H1 (cell line): ENCODE measurements around the gene PRRX2. TPM values are rescaled to one million over a fixed set of nuclear protein-coding genes. Genes with fewer than 3 reads are reported as not detected.

Source experiments
- CTCF ChIA-PET: fragments of 300-600 bp; sonication (Branson Sonifier 250); formaldehyde crosslinking; loops from one replicate; lab custom pipeline; 2021; ENCODE audit not compliant: partially characterized antibody; lab: Charles Lee
- POLR2A ChIA-PET: fragments of 300-600 bp; sonication (Branson Sonifier 250); formaldehyde crosslinking; loops from one replicate; lab custom pipeline; 2021; ENCODE audit warnings: inconsistent platforms; ENCODE audit not compliant: partially characterized antibody; lab: Charles Lee
- DNase-seq, 2 experiments: peaks; one replicate each; pipeline versions ENCODE4 v3.0.0 to v3.0.0-alpha.2; 2010 to 2022; ENCODE audit warnings: low spot score in 2 of 2, low read depth in 1 of 2, mixed read lengths in 1 of 2
- FAIRE-seq: peaks from 2 replicates; lab custom pipeline; 2011; peaks lifted over from hg19 to GRCh38; lab: Jason Lieb, UNC
- H2AFZ ChIP-seq: 2 replicates; pipeline ENCODE4 v1.8.1; 2012; ENCODE audit warnings: low read length, inconsistent platforms
- H2AK5ac ChIP-seq: 2 replicates; pipeline ENCODE4 v1.6.1; 2013; ENCODE audit warnings: low read depth, low read length
- H2BK120ac ChIP-seq: replicated peaks from 2 replicates; pipeline ENCODE3; 2013; ENCODE audit warnings: low read depth, low read length, inconsistent platforms
- H2BK12ac ChIP-seq: 2 replicates; pipeline ENCODE4 v1.6.1; 2013; ENCODE audit warnings: low read depth, low read length
- H2BK15ac ChIP-seq: 2 replicates; pipeline ENCODE4 v1.6.1; 2013; ENCODE audit warnings: low read length
- H2BK20ac ChIP-seq: 2 replicates; pipeline ENCODE4 v1.6.1; 2013; ENCODE audit warnings: low read length
- H2BK5ac ChIP-seq: 2 replicates; pipeline ENCODE4 v1.6.1; 2013; ENCODE audit warnings: low read depth, low read length
- H3K14ac ChIP-seq: 2 replicates; pipeline ENCODE4 v1.6.1; 2013; ENCODE audit warnings: inconsistent platforms; ENCODE audit not compliant: insufficient read length
- H3K18ac ChIP-seq: 2 replicates; pipeline ENCODE4 v1.6.1; 2013; ENCODE audit warnings: low read length; ENCODE audit errors: extremely low read depth
- H3K23ac ChIP-seq: 2 replicates; pipeline ENCODE4 v1.6.1; 2013; ENCODE audit warnings: inconsistent platforms; ENCODE audit not compliant: insufficient read length
- H3K23me2 ChIP-seq: 2 replicates; pipeline ENCODE4 v1.6.1; 2013; ENCODE audit warnings: low read depth, low read length
- H3K27ac ChIP-seq: 2 replicates; pipeline ENCODE4 v1.6.1; 2011; ENCODE audit warnings: low read depth, low read length, inconsistent platforms
- H3K27me3 ChIP-seq, 4 experiments: replicated peaks in 1 of 4; 1 replicate in 1 of 4; 2 replicates in 3 of 4; pipeline versions ENCODE4 v1.6.1 to v1.8.1; 2011 to 2013; ENCODE audit warnings: low read length in 3 of 4, mild to moderate bottlenecking in 3 of 4, inconsistent platforms in 2 of 4, mixed read lengths in 2 of 4, moderate library complexity in 1 of 4; ENCODE audit not compliant: control insufficient read depth in 3 of 4, insufficient read depth in 3 of 4; ENCODE audit errors: extremely low read depth in 1 of 4
- H3K36me3 ChIP-seq, 4 experiments: 2 replicates each; pipeline versions ENCODE4 v1.6.1 to v1.8.1; 2011 to 2013; ENCODE audit warnings: mild to moderate bottlenecking in 4 of 4, low read length in 3 of 4, moderate library complexity in 2 of 4, control low read depth in 1 of 4, inconsistent platforms in 1 of 4; ENCODE audit not compliant: insufficient read depth in 4 of 4, control insufficient read depth in 2 of 4
- H3K4ac ChIP-seq: replicated peaks from 2 replicates; pipeline ENCODE3; 2013; ENCODE audit warnings: low read length, low read depth, mixed read lengths, inconsistent platforms; ENCODE audit not compliant: insufficient read length
- H3K4me1 ChIP-seq, 4 experiments: replicated peaks in 1 of 4; 1 replicate in 1 of 4; 2 replicates in 3 of 4; pipeline versions ENCODE4 v1.6.1 to v1.8.1; 2011 to 2013; ENCODE audit warnings: low read length in 3 of 4, inconsistent platforms in 2 of 4, mixed read lengths in 1 of 4; ENCODE audit not compliant: insufficient read depth in 4 of 4, control insufficient read depth in 3 of 4
- H3K4me2 ChIP-seq, 2 experiments: 2 replicates each; pipeline versions ENCODE4 v1.6.1 to v1.8.1; 2011 to 2013; ENCODE audit warnings: low read depth in 2 of 2, low read length in 2 of 2, control low read depth in 1 of 2, inconsistent platforms in 1 of 2, mild to moderate bottlenecking in 1 of 2; ENCODE audit not compliant: insufficient read depth in 1 of 2
- H3K4me3 ChIP-seq, 4 experiments: fragments of 200-600, 300-600 bp in 1 of 4; sonication (generic), shearing (Covaris generic), sonication (Bioruptor Twin) in 1 of 4; 2 replicates each; pipeline versions ENCODE4 v1.5.1 to v1.8.1; 2011 to 2016; ENCODE audit warnings: low read length in 4 of 4, low read depth in 3 of 4, control low read depth in 2 of 4, inconsistent platforms in 2 of 4, mild to moderate bottlenecking in 2 of 4, mixed read lengths in 1 of 4, moderate library complexity in 1 of 4; ENCODE audit not compliant: insufficient read depth in 2 of 4; ENCODE audit errors: extremely low read depth in 1 of 4
- H3K56ac ChIP-seq: replicated peaks from 2 replicates; pipeline ENCODE3; 2013; ENCODE audit warnings: low read depth, mild to moderate bottlenecking, mixed read lengths, low read length, inconsistent platforms; ENCODE audit not compliant: insufficient read length
- H3K79me1 ChIP-seq: 2 replicates; pipeline ENCODE4 v1.6.1; 2013; ENCODE audit warnings: low read depth, low read length, control low read depth
- H3K79me2 ChIP-seq, 2 experiments: 2 replicates each; pipeline versions ENCODE4 v1.6.1 to v1.8.1; 2012 to 2013; ENCODE audit warnings: low read length in 2 of 2, mild to moderate bottlenecking in 2 of 2, inconsistent platforms in 1 of 2; ENCODE audit not compliant: insufficient read depth in 2 of 2, control insufficient read depth in 1 of 2
- H3K9ac ChIP-seq, 4 experiments: replicated peaks in 1 of 4; 1 replicate in 1 of 4; 2 replicates in 3 of 4; pipeline versions ENCODE4 v1.6.1 to v1.8.1; 2011 to 2013; ENCODE audit warnings: low read depth in 3 of 4, low read length in 3 of 4, control low read depth in 2 of 4, mild to moderate bottlenecking in 2 of 4, moderate library complexity in 2 of 4, inconsistent platforms in 1 of 4; ENCODE audit errors: extremely low read depth in 1 of 4
- H3K9me3 ChIP-seq, 2 experiments: 2 replicates each; pipeline versions ENCODE4 v1.6.1 to v1.8.1; 2012 to 2013; ENCODE audit warnings: mild to moderate bottlenecking in 2 of 2, moderate library complexity in 2 of 2, control low read depth in 1 of 2, inconsistent platforms in 1 of 2, low read depth in 1 of 2, low read length in 1 of 2, mixed read lengths in 1 of 2; ENCODE audit not compliant: insufficient read depth in 2 of 2
- H4K20me1 ChIP-seq, 2 experiments: replicated peaks in 1 of 2; 2 replicates each; pipeline versions ENCODE3 to v1.8.1; 2011 to 2013; ENCODE audit warnings: inconsistent platforms in 2 of 2, low read length in 2 of 2, mild to moderate bottlenecking in 1 of 2; ENCODE audit not compliant: insufficient read depth in 2 of 2, control insufficient read depth in 1 of 2
- H4K5ac ChIP-seq: 2 replicates; pipeline ENCODE4 v1.6.1; 2013; ENCODE audit warnings: low read length, low read depth, mixed read lengths, inconsistent platforms; ENCODE audit not compliant: insufficient read length
- H4K8ac ChIP-seq: 2 replicates; pipeline ENCODE4 v1.8.0; 2013; ENCODE audit warnings: mild to moderate bottlenecking, moderate library complexity, low read length, inconsistent platforms; ENCODE audit not compliant: insufficient read depth; ENCODE audit errors: extremely low read depth
- H4K91ac ChIP-seq: replicated peaks from 2 replicates; pipeline ENCODE3; 2013; ENCODE audit warnings: low read length, mixed read lengths, inconsistent platforms; ENCODE audit not compliant: insufficient read length
- ASH2L ChIP-seq: fragments of 200-600, 300-600 bp; sonication (generic); IDR thresholded peaks from one replicate; pipeline ENCODE4 v1.7.1; 2017; ENCODE audit warnings: low read length
- BACH1 ChIP-seq: IDR thresholded peaks from 2 replicates; pipeline ENCODE4 v1.6.1; 2012; ENCODE audit warnings: low read length, improper control_type of control experiment
- E2F6 ChIP-seq: IDR thresholded peaks from 2 replicates; pipeline ENCODE4 v1.6.1; 2012; ENCODE audit warnings: inconsistent platforms
- EGR1 ChIP-seq: IDR thresholded peaks from 2 replicates; pipeline ENCODE4 v1.6.1; 2011; ENCODE audit warnings: low read depth, low read length, borderline replicate concordance
- KDM1A ChIP-seq: fragments of 200-600, 300-600 bp; sonication (generic); IDR thresholded peaks from 2 replicates; pipeline ENCODE4 v1.7.1; 2016; ENCODE audit warnings: mild to moderate bottlenecking, low read length, borderline replicate concordance
- NRF1 ChIP-seq: IDR thresholded peaks from 2 replicates; pipeline ENCODE4 v1.6.1; 2011; ENCODE audit warnings: mild to moderate bottlenecking, low read depth, low read length, improper control_type of control experiment
- PHF8 ChIP-seq: fragments of 200-600 bp; sonication (generic); conservative IDR thresholded peaks from 2 replicates; pipeline ENCODE4 v1.7.1; 2012; ENCODE audit warnings: low read depth, mild to moderate bottlenecking, inconsistent platforms, low read length, moderate library complexity
- POLR2AphosphoS5 ChIP-seq: IDR thresholded peaks from 2 replicates; pipeline ENCODE4 v1.6.1; 2011; ENCODE audit warnings: low read depth, low read length
- RAD21 ChIP-seq, 2 experiments: IDR thresholded peaks in 1 of 2; conservative IDR thresholded peaks in 1 of 2; 2 replicates each; pipeline ENCODE4 v1.6.1; 2011; ENCODE audit warnings: low read depth in 2 of 2, low read length in 2 of 2, improper control_type of control experiment in 1 of 2, inconsistent platforms in 1 of 2, mild to moderate bottlenecking in 1 of 2, moderate library complexity in 1 of 2
- SIX5 ChIP-seq: IDR thresholded peaks from 2 replicates; pipeline ENCODE4 v1.6.1; 2011; ENCODE audit warnings: mild to moderate bottlenecking, low read depth, low read length
- SP1 ChIP-seq: IDR thresholded peaks from 2 replicates; pipeline ENCODE4 v1.6.1; 2011; ENCODE audit warnings: low read depth, low read length
- SRF ChIP-seq: IDR thresholded peaks from 2 replicates; pipeline ENCODE4 v1.6.1; 2011; ENCODE audit warnings: mild to moderate bottlenecking, low read depth, low read length, moderate library complexity
- TBP ChIP-seq: IDR thresholded peaks from 2 replicates; pipeline ENCODE4 v1.6.1; 2011; ENCODE audit warnings: low read depth, low read length, improper control_type of control experiment
- WGBS, 2 experiments: shearing (Covaris generic) in 1 of 2; methylation state at CpG; one replicate each; pipeline versions ENCODE4 v1.1.6 to v1.1.7; 2013 to 2015; ENCODE audit warnings: low lambda C conversion rate in 2 of 2, mixed read lengths in 2 of 2, inconsistent platforms in 1 of 2, low coverage in 1 of 2, missing lambda C conversion rate in 1 of 2; ENCODE audit not compliant: insufficient replicate concordance in 2 of 2, insufficient coverage in 1 of 2, insufficient read length in 1 of 2; ENCODE audit errors: extremely low coverage in 1 of 2, missing lambda C conversion rate in 1 of 2; 5-methylcytosine and 5-hydroxymethylcytosine counted together
- polyA plus RNA-seq, 7 experiments: library from polyadenylated mRNA; depleted of rRNA in 3 of 7; stranded (reverse) in 5 of 7; unstranded in 2 of 7; fragments of >200 nt in 5 of 7; fragments of 200-250 nt in 2 of 7; gene quantifications; 1 replicate in 5 of 7; 2 replicates in 1 of 7; 4 replicates in 1 of 7; pipeline versions ENCODE4 v1.2.1 to v1.2.3, GENCODE V29; 2011 to 2013; ENCODE audit warnings: missing spikeins in 2 of 7, mixed read lengths in 2 of 7
- total RNA-seq: library from RNA; stranded (reverse); fragmentation: NEBNext Ultra II Directional; extraction: Animal tissue kit (Norgen Biotek cat#: 25700); gene quantifications from 2 replicates; pipeline ENCODE4 v1.2.1, GENCODE V29; 2021

The PRRX2 gene
- total and polyA plus RNA-seq, 2 of the 8 experiments (the other 6 are each of a cell fraction or from before 2014, with no cell fraction given) = 5.8 to 9.2 TPM

- no peaks in the 10 kb centered on the region for H3K4me1 ChIP-seq
- no peak overlapping the region for H2BK5ac ChIP-seq
- no peaks in the 10 kb centered on the region for H4K20me1 ChIP-seq
- CTCF ChIA-PET = interaction anchor here (1.1 to 3.3 kb wide), 7 partner anchors 10 to 133 kb away, joined by 4 to 14 read pairs (median 5); no protein-coding TSS in a partner anchor
- no peak overlapping the region for H4K5ac ChIP-seq
- no peak overlapping the region for H2AK5ac ChIP-seq
- no peak overlapping the region for H2AFZ ChIP-seq
- DNase-seq (no peak), FAIRE-seq (no peak)
- no peak overlapping the region for H2BK120ac ChIP-seq
- H3K23me2 ChIP-seq = no peaks in the 10 kb centered on the region
- no peak overlapping the region for H2BK12ac ChIP-seq
- H3K9me3 ChIP-seq = no peaks in the 10 kb centered on the region
- no peak overlapping the region for H4K8ac ChIP-seq
- no peak overlapping the region for H2BK20ac ChIP-seq
- H3K18ac ChIP-seq = no peak overlapping the region
- H3K27me3 ChIP-seq = no peaks in the 10 kb centered on the region; a peak in 1 of 7 replicates
- H3K14ac ChIP-seq = no peak overlapping the region
- no peaks in the 10 kb centered on the region for H3K79me2 ChIP-seq
- no peak overlapping the region for H4K91ac ChIP-seq
- no peak overlapping the region for H3K4ac ChIP-seq
- H3K9ac ChIP-seq = no peak overlapping the region
- H3K4me2 ChIP-seq = no peak overlapping the region
- H3K4me3 ChIP-seq = no peak overlapping the region
- POLR2A ChIA-PET = interaction anchor here (1.4 kb wide), 1 partner anchor 13 kb away, joined by 3 read pairs; no protein-coding TSS in a partner anchor
- no peaks in the 10 kb centered on the region for H3K79me1 ChIP-seq
- no peak overlapping the region for H3K23ac ChIP-seq
- no peak overlapping the region for H2BK15ac ChIP-seq
- no peak overlapping the region for H3K27ac ChIP-seq
- H3K56ac ChIP-seq = no peak overlapping the region
- no peaks in the 10 kb centered on the region for H3K36me3 ChIP-seq
- 89% methylated on average over 12 of the region's 12 CpGs; no CpG with 5 or more reads in 1 of the 2 experiments for WGBS, 2 experiments
- no peak for TF ChIP-seq RAD21 (IDR thresholded peaks at IDR 0.05 in 1 of 2, conservative IDR thresholded peaks at IDR 0.05 in 1 of 2; ENCODE audit: low read depth in 2 of 2, low read length in 2 of 2)
- TF ChIP-seq TBP = no peak
- TF ChIP-seq PHF8 = no peak
- no peak for TF ChIP-seq SRF
- no peak for TF ChIP-seq ASH2L
- TF ChIP-seq EGR1 = no peak
- no peak for TF ChIP-seq SIX5
- no peak for TF ChIP-seq E2F6
- TF ChIP-seq KDM1A = no peak
- TF ChIP-seq SP1 = no peak
- no peak for TF ChIP-seq BACH1
- no peak for TF ChIP-seq NRF1
- TF ChIP-seq POLR2AphosphoS5 = no peak
Observed at GRCh38 chr9:129656795-129657390, 8.6 kb upstream of the PRRX2 start.
